Brain microvascular endothelial cell (primary cell): ENCODE measurements around the gene CNTNAP2.

ENCODE experiments used
- DNase-seq: peaks from one replicate; pipeline ENCODE4 v3.0.0-alpha.2; 2020
- H3K27ac ChIP-seq: fragments of 250-450 bp; sonication (Bioruptor Pico); 2 replicates; pipeline ENCODE4 v1.5.1; 2020; ENCODE audit warnings: mild to moderate bottlenecking, moderate library complexity
- H3K27me3 ChIP-seq: fragments of 250-450 bp; sonication (Bioruptor Pico); replicated peaks from 2 replicates; pipeline ENCODE4 v1.5.1; 2020; ENCODE audit warnings: mild to moderate bottlenecking
- H3K36me3 ChIP-seq: fragments of 250-450 bp; sonication (Bioruptor Pico); replicated peaks from 2 replicates; pipeline ENCODE4 v1.5.1; 2020; ENCODE audit warnings: mild to moderate bottlenecking
- H3K4me3 ChIP-seq: 2 replicates; pipeline ENCODE4 v1.5.1; 2011; ENCODE audit warnings: low read depth, mild to moderate bottlenecking, control low read depth, low read length, moderate library complexity
- CTCF ChIP-seq: IDR thresholded peaks from 2 replicates; pipeline ENCODE4 v1.5.1; 2011; ENCODE audit warnings: low read depth, mild to moderate bottlenecking, moderate library complexity, low read length, control low read depth, inconsistent platforms; ENCODE audit errors: missing control alignments
- in situ Hi-C: cut with HindIII; loops from 2 replicates; pipeline ENCODE4 v1.10.0; 2017; ENCODE audit warnings: low sequenced_read_pairs, low pct_ligation_motif_present

CNTNAP2 gene

GRCh38 chr7:147578196-147578595 is 1461.6 kb downstream of the CNTNAP2 start:
- no peak for TF ChIP-seq CTCF

DNA sequence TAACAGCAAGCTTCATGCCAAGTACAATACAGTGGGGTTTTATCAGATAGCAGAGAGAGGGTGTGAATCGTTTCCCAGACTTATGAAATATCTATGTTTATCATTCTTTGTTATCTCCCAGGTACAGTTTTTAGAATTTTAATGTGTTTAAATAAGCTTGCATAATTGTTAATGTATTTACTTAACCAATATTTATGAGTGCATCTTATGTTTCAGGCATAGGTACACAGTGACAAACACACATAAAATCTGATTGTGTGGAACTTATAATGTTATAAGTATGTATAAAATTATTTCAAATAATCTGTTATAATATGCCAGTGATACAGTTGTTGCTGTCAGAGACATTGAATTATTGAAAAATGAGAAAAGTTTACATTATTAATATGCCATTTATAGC is 1462.5 kb downstream of the CNTNAP2 start:
- no peak for DNase-seq
- H3K4me3 ChIP-seq = no peak overlapping the region
- in situ Hi-C loops = no loop called here
- H3K27me3 ChIP-seq = no peaks in the 10 kb centered on the region
- no peak overlapping the region for H3K27ac ChIP-seq
- H3K36me3 ChIP-seq = no peaks in the 10 kb centered on the region
- TF ChIP-seq CTCF = no peak

More at GRCh38 chr7:147578196-147578595, 1461.6 kb downstream of the CNTNAP2 start:
- no peak for DNase-seq
- H3K36me3 ChIP-seq = no peaks in the 10 kb centered on the region
- H3K27me3 ChIP-seq = no peaks in the 10 kb centered on the region
- no peak overlapping the region for H3K27ac ChIP-seq
- in situ Hi-C loops = no loop called here
- no peak overlapping the region for H3K4me3 ChIP-seq

DNA sequence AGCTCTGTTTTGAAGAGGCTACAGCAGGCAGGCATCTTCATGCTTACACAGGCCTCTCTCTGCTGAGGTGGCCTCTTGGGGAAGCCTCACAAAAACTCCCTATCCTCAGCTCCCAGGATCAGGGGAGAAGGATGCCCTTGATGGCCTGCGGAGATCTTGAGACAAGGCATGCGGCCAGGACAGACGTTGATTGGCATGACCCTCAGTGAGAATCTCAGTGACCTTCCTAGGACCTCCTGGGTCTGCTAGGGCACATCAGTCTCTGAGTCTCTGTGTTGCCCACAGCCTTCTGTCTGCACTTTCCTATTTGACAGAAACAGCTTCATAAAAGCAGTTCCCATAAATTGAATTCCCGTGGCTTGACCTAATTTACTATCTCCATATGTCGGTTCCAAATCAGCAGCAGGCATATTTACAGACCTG is 1468.2 kb downstream of the CNTNAP2 start:
- Histone ChIP-seq H3K36me3 (no peaks in the 10 kb centered on the region), H3K27me3 (no peaks in the 10 kb centered on the region), H3K4me3 (no peak overlapping the region), H3K27ac (no peak overlapping the region)
- in situ Hi-C loops = no loop called here
- DNase-seq = no peak
- TF ChIP-seq CTCF = no peak

DNA sequence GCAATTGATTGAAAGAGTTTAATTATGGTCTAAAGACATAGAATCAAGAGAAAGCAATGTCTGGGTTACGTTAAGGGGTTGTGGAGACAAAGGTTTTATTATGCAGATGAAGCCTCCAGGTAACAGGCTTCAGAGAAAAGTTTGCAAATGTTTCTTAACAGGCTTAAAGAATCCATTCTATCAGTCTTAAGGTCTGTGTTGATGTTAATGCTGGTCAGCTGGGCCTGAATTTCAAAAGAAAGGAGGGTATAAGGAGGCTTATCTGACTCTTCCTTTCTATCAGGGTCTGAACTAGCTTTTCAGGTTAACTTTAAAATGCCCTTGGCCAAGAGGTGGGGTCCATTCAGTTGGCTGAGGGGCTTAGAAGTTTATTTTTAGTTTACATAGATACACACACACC is 1469.5 kb downstream of the CNTNAP2 start:
- in situ Hi-C loops = no loop called here
- Histone ChIP-seq H3K27ac (no peak overlapping the region), H3K36me3 (no peaks in the 10 kb centered on the region), H3K27me3 (no peaks in the 10 kb centered on the region), H3K4me3 (no peak overlapping the region)
- TF ChIP-seq CTCF = no peak
- no peak for DNase-seq

- no peak for TF ChIP-seq CTCF
- in situ Hi-C loops = no loop called here
- no peak for DNase-seq
- H3K27ac ChIP-seq = no peak overlapping the region
- no peaks in the 10 kb centered on the region for H3K27me3 ChIP-seq
- no peaks in the 10 kb centered on the region for H3K36me3 ChIP-seq
- no peak overlapping the region for H3K4me3 ChIP-seq
These were observed 1469.9 kb downstream of the CNTNAP2 start for GRCh38 chr7:147586526-147586925.

DNA sequence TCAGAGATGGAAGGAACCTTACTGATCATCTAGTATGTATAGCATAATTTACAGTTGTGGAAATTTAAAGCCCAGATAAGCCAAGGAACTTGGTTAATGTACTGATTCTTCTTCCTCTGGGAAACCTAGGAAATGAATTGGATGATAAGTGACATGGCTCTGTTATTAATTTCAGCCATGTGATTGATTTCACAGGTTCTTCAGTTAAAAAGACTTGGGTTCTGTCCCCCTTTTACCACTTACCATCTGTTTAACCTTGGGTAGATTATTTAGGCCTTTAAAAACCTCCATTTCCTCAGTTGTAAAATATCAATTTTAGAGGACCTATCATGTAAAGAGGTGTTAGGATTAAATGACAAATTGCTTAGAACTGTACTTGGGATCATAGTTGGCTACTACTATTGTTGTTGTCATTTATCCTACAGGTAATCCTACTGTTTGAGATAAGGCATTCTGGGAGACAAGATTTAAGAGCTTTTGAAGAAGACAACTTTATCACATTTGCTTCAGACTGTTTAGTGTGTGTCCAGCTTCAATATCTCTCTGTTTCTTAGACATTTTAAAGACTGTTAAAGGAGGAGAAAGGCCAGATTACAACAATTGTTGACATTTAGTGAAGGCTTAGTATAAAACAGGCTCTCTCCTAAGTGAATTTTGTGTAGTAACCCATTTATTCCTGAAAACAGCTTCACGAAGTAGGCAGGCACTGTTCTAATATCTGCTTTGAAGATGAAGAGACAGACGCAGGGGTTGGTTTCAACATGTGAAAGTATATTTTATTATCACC is 1476.9 kb downstream of the CNTNAP2 start:
- no peak overlapping the region for H3K27ac ChIP-seq
- in situ Hi-C loops = no loop called here
- H3K27me3 ChIP-seq = no peaks in the 10 kb centered on the region
- no peak for TF ChIP-seq CTCF
- no peak for DNase-seq
- no peaks in the 10 kb centered on the region for H3K36me3 ChIP-seq
- H3K4me3 ChIP-seq = no peak overlapping the region
